K562 (cell line): ENCODE data around the gene TRIM44. TPM values are rescaled to one million over a fixed set of nuclear protein-coding genes. Genes with fewer than 3 reads are reported as not detected.
"Not testable (repeated sequence)": the region's sequence is repeated elsewhere in the genome, so short reads cannot be mapped to it uniquely, and the experiment has no call there.

ENCODE experiments used
- ATAC-seq: fragments of 200-7000 bp; cut with Tn5 transposase; 3 replicates; pipeline ENCODE4 v1.9.1; 2020; ENCODE audit warnings: moderate library complexity
- BruUV-seq: library from RNA; stranded (reverse); fragments of 400-500 nt; replicated peaks from 2 replicates; lab custom pipeline; 2021; lab: Mats Ljungman, UMichigan
- CTCF ChIA-PET: fragments of 300-600 bp; formaldehyde crosslinking; extraction: SDS; loops from one replicate; lab custom pipeline; 2021; ENCODE audit warnings: low intra/inter-chr PET ratio; lab: Yijun Ruan, JAX
- POLR2A ChIA-PET: fragments of 300-600, 350-650 bp; sonication (Branson Sonifier 250); formaldehyde crosslinking; extraction: SDS; loops from one replicate; lab custom pipeline; 2021; ENCODE audit warnings: antibody characterized with exemption, inconsistent platforms; lab: Yijun Ruan, JAX
- DNase-seq, 4 experiments: peaks; one replicate each; pipeline versions ENCODE4 v3.0.0 to v3.0.0-alpha.2; 2011 to 2018; ENCODE audit warnings: low spot score in 3 of 4, mixed read lengths in 3 of 4; ENCODE audit errors: extremely low read depth in 1 of 4
- FAIRE-seq: peaks from 2 replicates; lab custom pipeline; 2011; peaks lifted over from hg19 to GRCh38; lab: Jason Lieb, UNC
- H2AFZ ChIP-seq: 2 replicates; pipeline ENCODE4 v1.6.0; 2011; ENCODE audit warnings: low read depth, low read length, control low read depth, inconsistent platforms
- H3K27ac ChIP-seq: fragments of 200-600 bp; 3 replicates; pipeline ENCODE4 v1.8.0; 2011; ENCODE audit warnings: low read depth, mild to moderate bottlenecking, control low read depth, inconsistent platforms, low read length, moderate library complexity, mixed read lengths; ENCODE audit errors: extremely low read depth
- H3K27me3 ChIP-seq, 2 experiments: fragments of 300-600 bp in 1 of 2; 2 replicates in 1 of 2; 3 replicates in 1 of 2; pipeline versions ENCODE4 v1.6.0 to v1.8.0; 2011; ENCODE audit warnings: inconsistent platforms in 2 of 2, low read length in 2 of 2, mild to moderate bottlenecking in 1 of 2, mixed read lengths in 1 of 2, moderate library complexity in 1 of 2; ENCODE audit not compliant: control insufficient read depth in 2 of 2, insufficient read depth in 2 of 2
- H3K36me3 ChIP-seq: fragments of 300-600 bp; 3 replicates; pipeline ENCODE4 v1.8.0; 2011; ENCODE audit warnings: mild to moderate bottlenecking, low read length, inconsistent platforms; ENCODE audit not compliant: control insufficient read depth, insufficient read depth
- H3K4me1 ChIP-seq, 2 experiments: fragments of 200-600 bp in 1 of 2; replicated peaks in 1 of 2; 2 replicates in 1 of 2; 3 replicates in 1 of 2; pipeline versions ENCODE4 v1.5.1 to v1.8.0; 2011; ENCODE audit warnings: inconsistent platforms in 2 of 2, low read length in 2 of 2, mild to moderate bottlenecking in 1 of 2, mixed read lengths in 1 of 2, moderate library complexity in 1 of 2; ENCODE audit not compliant: control insufficient read depth in 2 of 2, insufficient read depth in 2 of 2
- H3K4me2 ChIP-seq: 2 replicates; pipeline ENCODE4 v1.6.1; 2011; ENCODE audit warnings: low read length, control low read depth, inconsistent platforms, mixed read lengths; ENCODE audit not compliant: insufficient read depth
- H3K4me3 ChIP-seq: fragments of 200-600 bp; sonication (generic), shearing (Covaris generic); 2 replicates; pipeline ENCODE4 v1.5.1; 2016; ENCODE audit warnings: control low read depth, inconsistent platforms
- H3K79me2 ChIP-seq: fragments of 200-600 bp; 3 replicates; pipeline ENCODE4 v1.8.0; 2011; ENCODE audit warnings: low read length, inconsistent platforms; ENCODE audit not compliant: control insufficient read depth, insufficient read depth
- H3K9ac ChIP-seq, 2 experiments: 2 replicates each; pipeline versions ENCODE4 v1.6.0 to v1.6.1; 2011; ENCODE audit warnings: low read depth in 2 of 2, low read length in 2 of 2, control low read depth in 1 of 2, inconsistent platforms in 1 of 2, mild to moderate bottlenecking in 1 of 2, mixed read lengths in 1 of 2; ENCODE audit not compliant: insufficient read depth in 1 of 2
- H3K9me1 ChIP-seq: one replicate; pipeline ENCODE4 v1.6.0; 2011; ENCODE audit warnings: inconsistent platforms, mild to moderate bottlenecking, low read length, moderate library complexity; ENCODE audit not compliant: control insufficient read depth, insufficient read depth
- H3K9me3 ChIP-seq: replicated peaks from 2 replicates; pipeline ENCODE4 v1.5.1; 2011; ENCODE audit warnings: low read depth, low read length, inconsistent platforms; ENCODE audit not compliant: control insufficient read depth, insufficient read depth
- H4K20me1 ChIP-seq: replicated peaks from 2 replicates; pipeline ENCODE4 v1.6.1; 2011; ENCODE audit warnings: low read length, inconsistent platforms, mixed read lengths; ENCODE audit not compliant: control insufficient read depth, insufficient read depth
- ESRRB ChIP-seq: fragments of 250-450 bp; sonication (Bioruptor Pico); IDR thresholded peaks from 2 replicates; pipeline ENCODE4 v1.5.0; 2020; ENCODE audit warnings: mild to moderate bottlenecking, moderate library complexity, borderline replicate concordance
- TBL1XR1 ChIP-seq, 2 experiments: IDR thresholded peaks; 2 replicates each; pipeline ENCODE4 v1.6.1; 2012; ENCODE audit warnings: improper control_type of control experiment in 2 of 2, low read length in 2 of 2, mild to moderate bottlenecking in 1 of 2
- TCF7L2 ChIP-seq: fragments of 150-350 bp; IDR thresholded peaks from 2 replicates; pipeline ENCODE4 v1.6.1; 2016; ENCODE audit warnings: low read depth, mild to moderate bottlenecking, low read length, moderate library complexity
- ZKSCAN3 ChIP-seq: fragments of 250-450 bp; sonication (Bioruptor Pico); IDR thresholded peaks from 2 replicates; pipeline ENCODE4 v1.4.0; 2020
- ZNF77 ChIP-seq: fragments of 250-450 bp; sonication (Bioruptor Pico); IDR thresholded peaks from 2 replicates; pipeline ENCODE4 v1.5.0; 2020
- WGBS: fragments of 100-300 bp; shearing (Covaris generic); methylation state at CpG from one replicate; pipeline ENCODE4 v1.1.6; 2016; ENCODE audit warnings: low coverage, mixed read lengths; ENCODE audit not compliant: insufficient coverage; ENCODE audit errors: missing lambda C conversion rate; 5-methylcytosine and 5-hydroxymethylcytosine counted together
- in situ Hi-C: fragments of 300-500 bp; cut with MboI; formaldehyde crosslinking; loops from 4 replicates; pipeline ENCODE4 v1.15.0; 2018; ENCODE audit warnings: inconsistent platforms, mixed read lengths
- intact Hi-C: fragments of 100-400 bp; cut with micrococcal nuclease; formaldehyde crosslinking; loops from 2 replicates; pipeline ENCODE4 v1.14.2; 2022
- polyA plus RNA-seq, 8 experiments: library from polyadenylated mRNA; depleted of rRNA in 4 of 8; stranded (reverse) in 5 of 8; unstranded in 3 of 8; fragments of >200 nt; fragmentation: Nextera tagmentation in 2 of 8; fragmentation: Illumina TruSeq in 1 of 8; extraction: Ambion mirVana in 2 of 8; extraction: Trizol in 1 of 8; gene quantifications; 2 replicates each; pipeline versions ENCODE4 v1.2.1 to v1.2.3, GENCODE V29; 2011 to 2014; ENCODE audit warnings: inconsistent platforms in 1 of 8, missing spikeins in 1 of 8
- total RNA-seq, 7 experiments: library from RNA; depleted of rRNA in 6 of 7; stranded (reverse); fragments of >200 nt in 6 of 7; fragmentation: Illumina TruSeq in 2 of 7; extraction: Trizol in 2 of 7; gene quantifications; 2 replicates each; pipeline versions ENCODE4 v1.2.1 to v1.2.3, GENCODE V29; 2011 to 2021; ENCODE audit warnings: low replicate concordance in 1 of 7
- TF ChIP-seq, protein P1 (sequence below): conservative IDR thresholded peaks from 2 replicates; pipeline ENCODE4 v1.6.1; 2011; ENCODE audit warnings: low read depth, mild to moderate bottlenecking, low read length; ENCODE audit not compliant: control insufficient read depth

Gene TRIM44
- total and polyA plus RNA-seq, 9 of the 15 experiments (the other 6 are each of a cell fraction or from before 2014, with no cell fraction given), result 8.3 to 105 (median 37.2) TPM

DNA sequence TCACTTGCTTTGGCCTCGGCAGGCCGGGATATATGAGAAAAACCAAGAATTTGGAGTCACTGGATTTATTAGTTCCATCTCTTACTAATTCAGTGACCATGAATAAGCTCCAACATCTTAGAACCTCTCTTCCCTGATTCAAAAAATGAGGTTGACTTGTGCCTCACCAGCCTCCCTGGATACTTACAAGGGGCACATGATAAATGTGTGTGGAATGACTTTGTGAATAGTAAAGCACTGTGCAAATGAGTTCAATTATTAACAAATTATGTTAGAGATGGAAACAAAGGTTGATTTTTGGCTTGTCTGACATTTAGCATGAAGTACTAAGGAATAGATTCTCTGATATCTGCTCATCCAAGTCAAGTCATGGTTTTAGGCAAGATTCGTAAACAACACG, 104.1 kb downstream of the TRIM44 start (continued):
- TF ChIP-seq TCF7L2, result no peak
- TF ChIP-seq, all 486 proteins: peak for 0

GRCh38 chr11:35770425-35770824, 107.8 kb downstream of the TRIM44 start:
- DNase-seq, BruUV-seq, H3K4me1 ChIP-seq, H3K9me3 ChIP-seq, H4K20me1 ChIP-seq, H3K9me1 ChIP-seq, H2AFZ ChIP-seq, FAIRE-seq, CTCF ChIA-PET, H3K36me3 ChIP-seq, ATAC-seq, H3K27me3 ChIP-seq, H3K4me3 ChIP-seq, H3K27ac ChIP-seq, POLR2A ChIA-PET, intact Hi-C loops, H3K9ac ChIP-seq, in situ Hi-C loops, H3K4me2 ChIP-seq: not testable (repeated sequence)
- WGBS, result 36% methylated on average over 1 of the region's 1 CpG
- peaks cover 16% of the 10 kb centered on the region; the same call in 2 of the 3 replicates for H3K79me2 ChIP-seq

DNA sequence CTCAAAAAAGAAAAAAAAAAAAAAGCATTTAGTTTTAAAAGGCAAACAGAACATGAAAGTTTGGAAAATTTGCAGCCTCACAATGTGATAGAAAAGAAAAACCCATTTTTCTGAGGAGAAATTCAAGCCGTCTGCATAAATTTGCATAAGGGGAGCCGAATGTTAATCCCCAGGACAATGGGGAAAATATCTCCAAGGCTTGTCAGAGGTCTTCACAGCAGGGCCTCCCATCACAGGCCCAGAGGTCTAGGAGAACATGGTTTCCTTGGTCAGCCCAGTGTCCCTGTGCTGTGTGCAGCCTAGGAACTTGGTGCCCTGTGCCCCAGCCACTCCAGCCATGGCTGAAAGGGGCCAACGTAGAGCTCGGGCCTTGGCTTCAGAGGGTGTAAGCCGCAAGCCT, 109.1 kb downstream of the TRIM44 start:
- CTCF ChIA-PET, result no interaction called here

More for the DNA sequence above, 109.1 kb downstream of the TRIM44 start:
- POLR2A ChIA-PET, result no interaction called here
- Histone ChIP-seq H4K20me1 (peaks cover under 1% of the 10 kb centered on the region; the same call in 1 of the 2 replicates), H3K27me3 (no peaks in the 10 kb centered on the region), H3K27ac (no peak overlapping the region), H3K79me2 (peaks cover 16% of the 10 kb centered on the region; the same call in 2 of the 3 replicates), H3K9me3 (no peaks in the 10 kb centered on the region), H3K9me1 (no peaks in the 10 kb centered on the region), H3K4me2 (no peak overlapping the region), H2AFZ (no peak overlapping the region), H3K4me1 (no peaks in the 10 kb centered on the region), H3K9ac (no peak overlapping the region), H3K36me3 (no peaks in the 10 kb centered on the region), H3K4me3 (no peak overlapping the region)
- DNase-seq (no peak), FAIRE-seq (no peak), ATAC-seq (no peak)
- no TSS peak for BruUV-seq
- TF ChIP-seq, protein P1, sequence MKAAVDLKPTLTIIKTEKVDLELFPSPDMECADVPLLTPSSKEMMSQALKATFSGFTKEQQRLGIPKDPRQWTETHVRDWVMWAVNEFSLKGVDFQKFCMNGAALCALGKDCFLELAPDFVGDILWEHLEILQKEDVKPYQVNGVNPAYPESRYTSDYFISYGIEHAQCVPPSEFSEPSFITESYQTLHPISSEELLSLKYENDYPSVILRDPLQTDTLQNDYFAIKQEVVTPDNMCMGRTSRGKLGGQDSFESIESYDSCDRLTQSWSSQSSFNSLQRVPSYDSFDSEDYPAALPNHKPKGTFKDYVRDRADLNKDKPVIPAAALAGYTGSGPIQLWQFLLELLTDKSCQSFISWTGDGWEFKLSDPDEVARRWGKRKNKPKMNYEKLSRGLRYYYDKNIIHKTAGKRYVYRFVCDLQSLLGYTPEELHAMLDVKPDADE, result no peak
- TF ChIP-seq ESRRB (CRISPR knock-in tag) (no peak), TBL1XR1 (IDR thresholded peaks at IDR 0.05; ENCODE audit: low read length in 2 of 2) (no peak), ZNF77 (CRISPR knock-in tag) (no peak), ZKSCAN3 (CRISPR knock-in tag) (no peak)
- intact Hi-C loops, result no loop called here
- WGBS, result 94% methylated on average over 5 of the region's 5 CpGs
- in situ Hi-C loops, result no loop called here
